Activated CD4-positive, CD25-positive, alpha-beta regulatory T cell treated with anti-CD3 and anti-CD28 coated beads, Interleukin-2, amount 50 U/mL, for 16 hours (primary cell): ENCODE measurements around the gene TWF2.
A peak's percentile ranks its signal among the peaks of the same experiment; 100 is the strongest.

Experiments used
- DNase-seq: peaks from one replicate; pipeline ENCODE4 v3.0.0-alpha.2; 2020; ENCODE audit warnings: low read depth, low spot score

Gene TWF2

DNA sequence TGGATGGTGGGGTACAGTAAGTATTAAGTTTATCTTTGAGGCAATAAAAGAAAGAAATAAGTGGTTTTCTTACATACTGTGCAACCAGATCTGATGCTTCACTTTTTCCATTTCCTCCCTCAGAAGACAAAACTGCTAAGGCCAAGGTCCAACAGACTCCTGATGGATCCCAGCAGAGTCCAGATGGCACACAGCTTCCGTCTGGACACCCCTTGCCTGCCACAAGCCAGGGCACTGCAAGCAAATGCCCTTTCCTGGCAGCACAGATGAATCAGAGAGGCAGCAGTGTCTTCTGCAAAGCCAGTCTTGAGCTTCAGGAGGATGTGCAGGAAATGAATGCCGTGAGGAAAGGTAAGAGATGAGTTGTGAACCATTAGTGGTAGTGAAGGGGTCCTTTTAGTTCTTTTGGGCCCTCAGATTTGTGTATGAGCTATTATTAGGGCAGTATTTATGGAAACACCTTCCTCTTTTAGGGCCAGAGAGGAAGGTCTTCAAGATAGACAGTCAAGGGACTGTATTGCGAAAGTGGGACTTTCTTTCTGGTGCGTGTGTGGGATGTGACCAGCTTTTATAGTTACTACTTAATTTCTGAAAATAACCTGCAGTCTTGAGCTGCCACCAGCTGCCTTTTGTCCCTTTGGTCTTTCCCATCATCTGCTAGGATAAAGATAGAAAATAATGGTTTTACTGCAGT is 36.4 kb downstream of the TWF2 start:
- DNase-seq = no peak

DNA sequence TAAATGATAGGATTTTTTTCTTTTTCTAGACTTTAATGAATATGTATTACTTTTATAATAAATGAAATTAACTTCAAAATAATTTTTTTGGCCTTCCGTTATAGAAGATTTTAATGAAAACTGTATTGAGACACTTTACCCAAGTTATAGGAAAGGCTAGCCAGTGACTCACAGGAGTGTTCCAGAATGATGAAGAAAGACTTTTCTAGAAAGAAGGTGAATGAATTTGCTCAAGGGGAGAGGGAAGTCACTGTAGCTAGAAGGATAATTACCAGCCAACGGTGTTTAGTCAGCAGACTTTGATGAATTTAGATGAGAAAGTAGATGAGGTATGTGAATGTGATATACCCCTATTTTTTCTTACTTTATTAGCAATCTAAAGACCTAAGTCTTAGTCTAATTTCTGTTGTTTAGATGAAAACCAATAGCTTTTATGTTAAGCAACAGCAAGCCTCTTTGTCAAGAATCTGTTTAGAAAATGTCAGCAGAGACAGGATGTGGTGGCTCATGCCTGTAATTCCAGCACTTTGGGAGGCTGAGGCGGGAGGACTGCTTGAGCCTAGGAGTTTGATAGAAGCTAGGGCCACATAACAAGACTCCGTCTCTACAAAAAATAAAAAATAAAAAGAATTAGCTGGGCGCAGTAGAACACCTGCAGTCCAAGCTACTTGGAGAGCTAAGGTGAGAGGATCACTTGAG is 37.8 kb downstream of the TWF2 start:
- no peak for DNase-seq

DNA sequence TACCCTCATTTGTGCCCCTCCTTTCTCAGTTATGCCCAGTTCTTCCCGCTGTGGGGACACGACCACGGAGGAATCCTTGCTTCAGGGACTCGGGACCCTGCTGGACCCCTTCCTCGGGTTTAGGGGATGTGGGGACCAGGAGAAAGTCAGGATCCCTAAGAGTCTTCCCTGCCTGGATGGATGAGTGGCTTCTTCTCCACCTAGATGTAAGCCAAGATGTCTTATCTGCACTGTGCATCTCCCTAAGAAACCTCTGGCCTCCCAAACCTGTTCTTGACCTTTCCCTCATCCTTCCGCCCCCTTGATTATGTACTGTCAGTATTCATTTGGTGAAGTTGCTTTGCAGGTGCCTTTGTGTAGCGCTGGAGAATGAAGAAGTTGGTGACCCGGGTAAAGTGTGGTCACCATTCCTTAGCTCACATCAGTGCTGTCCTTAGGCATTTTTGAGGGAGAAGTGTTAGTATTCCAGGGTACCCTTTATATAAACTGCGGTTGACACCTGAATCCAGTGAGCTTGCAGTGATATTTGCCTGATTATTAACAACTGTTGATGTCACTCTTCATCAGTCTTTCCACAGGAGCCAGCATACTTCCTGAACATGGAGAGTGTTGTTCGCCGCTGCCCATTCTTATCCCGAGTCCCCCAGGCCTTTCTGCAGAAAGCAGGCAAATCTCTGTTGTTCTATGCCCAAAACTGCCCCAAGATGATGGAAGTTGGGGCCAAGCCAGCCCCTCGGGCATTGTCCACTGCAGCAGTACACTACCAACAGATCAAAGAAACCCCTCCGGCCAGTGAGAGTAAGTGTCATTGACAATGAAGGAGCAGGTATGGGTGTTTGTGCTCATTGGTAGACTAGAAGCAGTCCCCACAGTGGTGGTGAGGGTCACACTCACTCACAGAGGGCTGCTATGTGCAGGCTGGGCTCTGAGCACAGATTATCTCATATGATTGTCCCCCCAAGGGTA is 40.0 kb downstream of the TWF2 start:
- DNase-seq = no peak

DNA sequence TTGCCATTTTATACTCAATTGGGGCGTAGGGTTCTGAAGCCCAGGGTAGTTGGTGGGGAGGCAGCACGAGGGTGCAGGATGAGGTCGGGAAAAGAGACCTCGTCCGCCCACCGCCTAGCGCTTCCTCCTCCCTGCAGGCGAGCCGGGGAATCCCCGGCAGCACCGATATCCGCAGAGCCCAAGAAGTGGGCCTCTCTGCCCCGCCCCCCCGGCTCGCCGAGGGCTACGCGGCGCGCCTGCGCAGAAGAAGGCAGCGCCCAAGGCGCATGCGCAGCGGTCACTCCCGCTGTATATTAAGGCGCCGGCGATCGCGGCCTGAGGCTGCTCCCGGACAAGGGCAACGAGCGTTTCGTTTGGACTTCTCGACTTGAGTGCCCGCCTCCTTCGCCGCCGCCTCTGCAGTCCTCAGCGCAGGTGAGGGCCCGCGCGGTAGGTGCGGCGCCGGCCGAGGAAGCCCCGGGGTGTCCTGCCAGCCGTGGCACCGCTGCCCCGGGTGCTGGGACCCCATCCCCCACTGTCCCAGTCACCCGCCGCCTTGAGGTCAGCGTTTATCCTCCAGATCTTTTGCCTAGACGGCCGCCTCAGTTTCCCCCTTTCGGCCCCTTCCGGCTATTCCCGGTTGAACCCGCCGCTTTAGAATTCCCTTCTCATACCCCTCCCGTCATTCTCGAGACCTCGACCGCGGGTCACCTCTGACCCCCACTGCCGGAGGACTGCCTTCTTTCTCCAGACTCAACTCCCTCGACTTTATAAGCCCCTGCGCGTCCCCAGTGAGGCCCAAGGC is 40.9 kb downstream of the TWF2 start, which contains the start of gene ALAS1:
Gene ALAS1 (plus strand): TSS at position 319 of the 784 bp plus-strand sequence. CDS start 1,082 bp downstream, outside the sequence.
- DNase-seq = peak; percentile 86

DNA sequence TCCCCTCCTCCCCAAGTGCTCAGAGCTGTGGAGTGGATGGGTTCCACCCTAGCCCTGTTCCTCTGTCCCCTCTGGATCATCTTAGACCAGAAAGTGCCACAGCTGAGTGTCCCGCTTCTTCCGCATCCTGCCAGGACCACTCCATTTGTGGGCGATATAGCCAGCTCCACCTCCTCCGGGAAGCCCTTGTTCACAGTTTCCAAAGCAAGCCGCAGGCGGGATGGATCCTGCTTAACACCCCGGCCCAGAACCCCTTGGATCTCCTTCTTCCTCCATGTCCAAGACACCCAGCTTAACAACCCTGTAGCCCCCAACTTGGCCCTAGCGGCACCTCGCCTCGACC is 41.5 kb downstream of the TWF2 start:
- DNase-seq = no peak

- DNase-seq = no peak
Measured at GRCh38 chr3:52196977-52197376, 42.0 kb downstream of the TWF2 start.

- DNase-seq = no peak
Measured at GRCh38 chr3:52195823-52196331, 43.1 kb downstream of the TWF2 start.

DNA sequence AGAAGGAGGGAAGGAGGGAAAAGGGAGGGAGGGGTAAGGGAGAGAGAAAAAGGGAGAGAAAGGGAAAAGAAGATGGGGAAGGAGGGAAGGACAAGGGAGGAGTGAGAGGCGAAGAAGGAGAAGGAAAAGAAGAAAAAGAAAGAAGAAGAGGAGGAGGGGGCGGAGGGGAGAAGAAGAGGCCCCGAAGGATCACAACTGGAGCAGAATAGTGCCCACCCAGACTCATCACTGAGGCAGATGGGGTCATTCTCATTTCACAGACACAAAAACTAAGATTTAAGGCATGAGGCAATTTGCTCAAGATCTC is 43.7 kb downstream of the TWF2 start:
- no peak for DNase-seq

GRCh38 chr3:52194485-52195290 is 44.3 kb downstream of the TWF2 start:
- DNase-seq = no peak

DNA sequence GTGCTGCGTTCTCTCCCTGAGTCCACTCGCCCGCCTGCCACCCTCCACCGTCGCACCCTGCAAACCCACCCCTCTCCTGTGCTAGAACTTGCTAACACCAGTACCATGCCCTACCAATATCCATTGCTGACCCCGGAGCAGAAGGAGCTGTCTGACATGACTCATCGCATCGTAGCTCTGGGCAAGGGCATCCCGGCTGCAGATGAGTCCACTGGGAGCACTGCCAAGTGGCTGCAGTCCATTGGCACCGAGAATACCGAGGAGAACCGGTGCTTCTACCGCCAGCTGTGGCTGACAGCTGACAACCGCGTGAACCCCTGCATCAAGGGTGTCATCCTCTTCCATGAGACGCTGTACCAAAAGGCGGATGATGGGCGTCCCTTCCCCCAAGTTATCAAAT is 45.9 kb downstream of the TWF2 start:
- no peak for DNase-seq

DNA sequence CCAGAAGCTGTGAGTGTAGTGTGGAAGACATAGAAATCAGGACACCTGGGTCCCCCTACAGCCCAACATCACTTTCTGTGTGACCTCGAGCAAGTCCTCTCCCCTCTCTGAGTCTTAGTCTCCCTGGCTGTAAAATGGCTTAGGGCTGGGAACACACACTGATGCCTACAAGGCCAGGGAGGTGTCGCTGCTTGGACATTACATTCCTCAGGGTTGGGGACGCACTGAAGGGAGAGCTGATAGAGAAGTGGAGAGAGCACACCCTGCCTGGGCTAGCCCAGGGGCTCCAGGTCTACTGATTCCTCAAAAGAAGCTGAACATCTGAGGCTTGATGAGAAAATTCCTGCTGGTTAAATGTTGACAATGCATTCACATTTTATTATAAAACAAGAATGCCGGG is 47.3 kb downstream of the TWF2 start:
- DNase-seq = no peak

GRCh38 chr3:52190294-52191074 is 48.5 kb downstream of the TWF2 start:
- DNase-seq = no peak

GRCh38 chr3:52188556-52188955 is 50.4 kb downstream of the TWF2 start:
- DNase-seq = no peak

DNA sequence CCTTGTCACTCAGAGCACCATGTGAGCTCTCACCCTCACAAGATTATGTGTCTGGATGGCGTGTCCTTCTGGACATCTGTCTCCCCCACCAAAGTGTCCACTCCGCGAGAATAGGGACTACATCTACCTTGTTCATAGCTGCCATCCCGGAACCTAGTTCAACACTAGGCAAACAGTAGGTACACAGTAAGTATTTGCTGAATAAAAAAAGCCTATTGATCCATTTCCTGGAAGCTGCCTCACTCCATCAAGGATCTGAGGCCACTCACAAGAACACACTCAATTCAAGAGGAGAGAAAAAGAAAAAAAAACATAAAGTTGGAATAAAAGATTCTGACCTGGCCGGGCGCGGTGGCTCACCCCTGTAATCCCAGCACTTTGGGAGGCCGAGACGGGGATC is 52.2 kb downstream of the TWF2 start:
- no peak for DNase-seq

GRCh38 chr3:52185837-52186236 is 53.1 kb downstream of the TWF2 start:
- no peak for DNase-seq

GRCh38 chr3:52185311-52185710 is 53.6 kb downstream of the TWF2 start:
- DNase-seq = no peak

DNA sequence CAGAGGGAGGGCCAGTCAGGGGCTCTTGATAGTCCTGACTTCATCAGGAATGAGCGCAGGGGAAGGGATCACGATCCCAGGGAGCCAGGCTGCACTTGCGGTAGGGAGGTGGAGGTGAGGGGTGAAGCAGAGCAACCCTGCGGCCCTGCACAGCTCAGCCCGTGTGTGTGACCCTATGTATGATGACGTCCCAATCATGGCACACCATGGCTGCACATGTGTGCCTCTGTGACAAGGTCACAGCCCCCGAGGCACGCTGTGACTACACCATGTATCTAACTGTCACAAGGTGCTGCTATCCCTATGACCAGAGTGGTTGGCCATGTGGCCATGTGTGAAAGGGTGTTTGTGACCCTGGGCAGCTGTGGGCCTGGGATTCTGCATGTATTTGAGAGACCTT is 54.3 kb downstream of the TWF2 start:
- DNase-seq = no peak

DNA sequence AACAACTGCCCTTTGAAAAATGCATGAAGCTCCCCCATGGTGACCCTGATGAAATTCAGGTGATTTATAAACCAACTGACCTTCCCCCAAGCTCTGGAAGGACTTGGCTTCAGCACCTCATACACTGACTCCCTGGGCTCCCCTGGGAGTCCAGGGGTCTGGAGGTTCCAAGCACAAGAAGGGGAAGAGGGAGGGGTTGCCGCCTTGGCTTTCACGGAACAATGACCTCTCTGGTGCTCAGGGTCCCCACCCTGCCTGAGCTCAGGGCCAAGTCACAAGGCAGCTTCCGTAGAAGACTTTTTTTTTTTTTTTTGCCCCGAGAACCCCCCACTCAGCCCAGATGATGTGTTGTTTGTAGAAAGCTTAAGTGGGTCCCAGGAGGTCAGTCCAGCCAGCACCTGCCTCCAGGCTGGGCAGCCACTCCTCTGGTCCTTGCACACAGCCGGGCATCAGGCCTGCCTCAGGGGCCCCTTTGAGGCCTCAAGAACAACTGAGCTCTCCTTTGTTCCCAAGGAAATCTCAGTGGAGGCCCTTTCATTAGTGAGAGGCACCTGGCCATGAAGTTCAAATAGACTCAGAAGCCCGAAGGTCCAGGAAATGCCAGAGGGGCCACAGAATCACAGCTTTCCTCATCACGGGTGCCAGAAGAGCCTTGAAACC is 55.0 kb downstream of the TWF2 start:
- DNase-seq = no peak

DNA sequence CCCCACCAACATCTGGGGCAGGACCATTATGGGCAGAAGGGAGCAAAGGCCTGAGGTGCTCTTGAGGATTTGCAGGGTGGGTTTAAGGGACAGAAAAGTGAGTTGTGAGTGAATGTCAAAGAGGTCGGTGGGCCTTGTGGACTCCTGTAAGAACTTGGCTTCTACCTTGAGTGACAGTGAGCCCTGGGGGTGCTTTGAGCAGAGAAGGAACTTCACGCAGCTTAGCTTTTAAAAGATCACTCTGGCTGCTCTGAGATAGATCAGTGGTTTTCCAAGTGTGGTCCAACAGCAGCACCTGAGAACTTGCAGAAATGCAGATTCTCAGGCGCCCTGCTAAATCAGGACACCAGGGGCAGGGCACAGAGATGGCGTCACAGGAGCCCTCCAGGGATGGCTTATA is 56.3 kb downstream of the TWF2 start:
- DNase-seq = no peak
